DMS153 (cell line): ENCODE results near the gene CD69.

Experiments
- DNase-seq: peaks from one replicate; lab custom pipeline; 2025; lab: John Stamatoyannopoulos, UW

Gene CD69

DNA sequence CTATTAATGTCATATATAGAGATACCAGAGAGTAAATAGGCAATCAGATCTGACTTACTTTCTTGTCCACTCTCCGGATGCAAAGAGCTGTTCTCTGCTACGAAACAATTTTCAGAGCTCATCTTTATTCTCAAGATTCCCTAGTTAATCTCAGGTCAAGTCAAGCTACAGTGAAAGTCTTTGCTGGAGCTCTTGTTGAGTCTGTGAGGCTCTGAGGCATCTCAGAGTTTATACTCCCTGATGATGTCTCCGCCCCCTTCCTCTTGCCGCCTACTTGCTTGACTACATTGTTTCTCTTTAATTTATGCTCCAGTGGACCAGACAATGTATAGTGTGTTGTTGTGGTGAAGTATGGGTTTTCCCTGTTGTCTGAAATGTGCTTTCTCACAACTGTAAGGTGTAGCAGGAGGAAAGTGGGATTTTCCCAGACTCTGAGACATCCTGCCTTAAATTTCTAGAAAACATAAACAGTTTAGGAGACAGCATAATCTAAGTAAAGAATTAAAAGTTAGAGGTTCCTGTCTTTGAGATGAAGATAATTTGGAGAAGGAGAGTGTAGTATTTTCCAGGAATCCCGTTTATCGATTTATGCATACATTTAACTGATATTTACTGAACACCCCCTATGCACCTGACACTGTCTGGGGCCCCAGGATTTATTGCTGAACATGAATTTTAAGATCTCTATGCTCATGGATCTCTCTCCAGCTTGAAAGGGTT is at the start of gene CD69:
TSS of gene CD69 (minus strand) at position 203 of the 720 bp plus-strand sequence. CDS start at position 122, 81 bp downstream.
- no peak for DNase-seq

DNA sequence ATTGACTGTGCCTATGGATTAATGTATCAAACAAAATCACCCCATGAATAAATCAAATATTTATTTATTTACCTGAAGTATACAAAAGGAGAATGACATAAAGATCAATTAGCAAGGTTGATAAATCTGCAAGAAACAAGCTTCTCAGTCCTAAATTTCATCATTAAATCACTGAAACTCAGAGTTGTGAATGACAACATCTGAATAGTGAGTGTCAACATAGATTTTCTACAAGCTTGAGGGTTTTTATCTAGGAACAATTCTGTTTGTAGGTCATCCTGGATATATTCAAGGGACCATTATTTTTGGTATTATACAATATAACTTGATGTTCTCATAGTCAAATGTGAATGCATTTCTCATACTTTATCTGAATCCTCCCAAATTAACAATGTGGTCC is 49.2 kb upstream of the CD69 start:
- no peak for DNase-seq

DNA sequence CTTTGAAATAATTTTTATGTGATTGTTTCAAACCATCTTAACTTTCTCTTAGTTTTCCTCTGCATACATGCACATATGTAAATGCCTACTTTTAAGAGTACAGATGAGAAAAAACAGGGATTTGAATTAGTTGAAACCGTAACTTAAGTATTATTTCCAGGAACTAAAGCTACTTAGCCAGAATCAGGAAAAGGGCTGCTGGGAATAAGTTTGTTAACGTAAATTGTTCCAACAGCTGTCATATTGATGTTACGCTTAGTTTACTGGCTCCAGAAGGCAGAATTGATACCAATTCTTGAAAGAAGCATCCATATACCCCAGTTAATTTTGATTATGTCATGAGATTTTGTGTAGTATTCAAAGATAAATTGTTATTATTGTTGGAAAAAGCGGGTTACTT is 48.6 kb upstream of the CD69 start:
- DNase-seq, result no peak

DNA sequence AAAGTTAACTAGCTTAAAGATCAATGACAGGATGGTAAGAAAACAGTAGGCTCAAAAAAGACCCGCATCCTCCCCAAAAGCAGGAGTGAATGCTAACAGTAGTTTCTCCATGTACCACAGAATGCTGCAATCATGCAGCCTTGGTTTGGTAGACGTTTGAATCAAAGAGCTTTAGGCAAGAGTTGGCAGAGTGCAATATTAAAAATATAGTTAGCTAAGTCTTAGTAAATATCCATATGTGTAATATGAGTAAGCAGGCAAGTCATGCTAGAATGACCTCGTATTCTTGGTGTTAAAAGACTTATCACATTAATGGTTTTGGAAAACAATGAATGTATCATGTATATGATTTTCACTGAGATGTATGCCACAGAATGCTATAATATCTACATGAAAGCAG is 47.8 kb upstream of the CD69 start:
- DNase-seq, result no peak

DNA sequence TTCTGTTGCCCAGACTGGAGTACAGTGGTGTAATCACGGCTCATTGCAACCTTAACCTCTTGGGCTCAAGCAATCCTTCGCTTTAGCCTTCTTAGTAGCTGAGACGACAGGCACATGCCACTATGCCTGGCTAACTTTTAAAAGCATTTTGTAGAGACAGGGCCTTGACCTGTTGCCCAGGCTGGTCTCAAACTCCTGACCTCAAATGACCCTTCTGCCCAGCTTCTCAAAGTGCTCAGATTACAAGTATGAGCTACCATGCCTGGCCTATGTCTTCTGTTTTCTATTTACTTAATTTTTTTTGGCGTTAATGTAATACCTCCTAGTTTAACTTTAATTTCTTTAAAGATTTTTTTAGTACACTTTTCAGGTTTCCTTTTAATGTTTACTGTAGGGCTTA is 46.0 kb upstream of the CD69 start:
- no peak for DNase-seq

DNA sequence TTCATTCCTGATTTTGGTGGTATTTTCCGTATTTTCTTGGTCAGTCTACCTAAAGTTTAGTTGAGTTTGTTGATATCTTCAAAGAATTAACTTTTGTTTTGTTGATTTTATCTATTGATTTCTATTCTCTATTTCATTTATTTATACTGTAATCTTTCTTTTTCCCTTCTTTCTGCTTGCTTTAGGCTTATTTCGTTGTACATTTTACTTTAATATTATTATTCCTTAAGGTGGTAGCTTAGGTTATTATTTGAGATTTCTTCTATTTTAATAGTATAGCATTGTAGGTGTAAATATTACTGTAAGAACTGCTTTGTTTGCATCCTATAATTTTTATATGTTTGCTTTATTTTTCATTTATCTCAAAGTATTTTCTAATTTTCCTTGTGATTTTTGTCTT is 45.2 kb upstream of the CD69 start:
- no peak for DNase-seq

DNA sequence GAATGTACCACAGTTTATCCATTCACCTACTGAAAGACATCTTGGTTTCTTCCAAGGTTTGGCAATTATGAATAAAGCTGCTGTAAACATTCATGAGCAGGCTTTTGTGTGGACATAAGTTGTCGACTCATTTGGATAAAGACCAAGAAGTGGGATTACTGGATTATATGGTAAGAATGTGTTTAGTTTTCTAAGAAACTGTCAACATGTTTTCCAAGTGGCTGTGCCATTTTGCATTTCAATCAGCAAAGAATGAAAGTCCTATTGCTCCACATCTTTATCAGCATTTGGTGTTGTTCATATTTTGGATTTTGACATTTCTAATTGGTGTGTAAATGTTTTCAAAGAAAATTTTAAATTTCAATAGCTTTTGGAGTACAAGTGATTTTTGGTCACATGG is 39.3 kb upstream of the CD69 start:
- no peak for DNase-seq

DNA sequence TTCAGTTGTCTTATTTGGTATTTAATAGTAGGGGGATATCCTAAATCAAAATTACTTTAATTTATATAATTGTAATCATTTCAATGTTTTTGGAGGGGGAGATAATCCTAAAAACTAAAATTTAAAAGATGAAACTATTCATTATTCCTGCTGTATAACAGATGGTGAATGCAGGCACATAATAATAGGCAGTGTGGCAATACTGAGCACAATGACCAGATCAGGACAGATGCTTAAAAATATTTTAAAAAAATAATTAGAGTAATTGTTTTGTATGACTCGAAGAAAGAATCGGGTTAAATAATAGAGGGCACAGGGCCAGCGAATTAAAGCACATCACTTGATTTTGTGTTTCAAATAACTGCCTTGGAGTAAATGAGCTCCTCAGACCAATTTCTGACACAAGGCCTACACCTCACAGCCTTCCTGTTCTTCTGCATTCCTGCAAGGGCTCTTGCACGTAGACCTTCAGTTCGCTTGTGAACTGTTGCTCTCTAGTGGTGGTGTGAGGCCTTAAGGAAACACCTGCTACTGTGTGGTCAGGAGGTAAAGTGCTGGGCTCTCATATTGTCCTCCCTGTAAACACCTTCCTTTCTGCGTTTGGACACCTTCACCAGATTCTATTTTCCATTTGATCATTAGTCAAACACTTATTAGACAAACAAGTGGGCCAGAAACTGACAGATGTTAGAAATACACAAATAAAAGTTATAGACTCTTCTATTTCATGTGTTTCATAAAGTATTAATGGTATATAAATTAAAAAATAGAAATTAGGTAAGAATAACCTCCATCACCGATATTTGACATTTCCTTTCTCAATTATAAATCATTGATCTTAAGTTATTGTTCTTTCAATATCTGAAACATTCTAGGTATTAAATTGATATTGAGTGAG is 37.3 kb upstream of the CD69 start:
- DNase-seq, result peak; percentile 84

DNA sequence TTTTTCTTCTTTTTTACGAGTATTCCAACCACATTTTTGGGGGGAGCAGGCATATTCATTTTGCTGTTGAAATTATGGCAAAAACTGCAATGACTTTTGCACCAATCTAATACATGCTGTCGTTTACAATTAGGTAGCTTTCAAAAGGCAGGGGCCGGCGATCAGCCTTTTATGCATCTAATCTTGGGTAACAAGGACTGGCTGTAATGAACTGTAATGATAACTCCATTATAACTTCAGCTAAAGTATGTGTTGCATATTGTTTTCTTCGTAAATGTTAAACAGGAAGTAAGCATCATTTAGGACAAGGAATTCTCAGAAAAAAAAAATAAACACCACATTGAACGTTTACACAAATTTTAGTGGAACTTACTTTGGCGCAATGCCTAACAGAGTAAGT is 36.3 kb upstream of the CD69 start:
- DNase-seq, result no peak

DNA sequence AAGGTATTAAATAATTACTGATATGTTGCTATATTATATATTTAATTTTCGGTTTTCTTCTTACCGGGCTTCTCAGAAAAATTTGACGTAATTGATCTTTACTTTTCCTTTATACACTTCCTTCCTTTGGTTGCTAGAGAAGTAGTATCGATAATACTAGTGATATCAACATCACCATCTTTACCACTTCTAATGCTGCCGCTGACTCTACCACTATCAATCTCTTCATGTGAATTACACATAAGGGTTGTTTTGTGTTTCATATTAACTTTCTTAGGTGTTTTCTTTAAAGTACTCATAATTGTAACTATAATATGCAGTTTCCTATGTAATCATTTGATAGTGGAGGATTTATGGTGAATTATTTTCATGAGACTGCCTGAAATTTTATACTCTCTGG is 35.6 kb upstream of the CD69 start:
- no peak for DNase-seq

DNA sequence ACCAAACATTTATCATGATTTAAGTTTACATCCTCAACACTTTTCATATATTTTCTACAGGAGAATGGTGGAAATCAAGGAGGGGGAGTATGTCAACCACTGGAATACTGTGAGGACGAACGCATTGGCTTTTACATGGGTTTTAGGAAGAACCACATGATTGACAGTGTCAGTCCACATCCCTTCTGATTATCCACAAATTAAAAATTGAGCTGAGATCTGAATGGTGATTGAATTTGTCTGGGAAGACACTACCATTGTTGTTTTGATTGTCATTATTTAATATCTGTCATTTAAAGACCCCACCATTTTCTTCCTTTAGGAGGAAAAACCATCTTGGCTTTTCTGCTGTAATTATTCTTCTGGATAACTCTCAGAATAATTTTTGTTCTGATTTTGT is 35.2 kb upstream of the CD69 start:
- no peak for DNase-seq

DNA sequence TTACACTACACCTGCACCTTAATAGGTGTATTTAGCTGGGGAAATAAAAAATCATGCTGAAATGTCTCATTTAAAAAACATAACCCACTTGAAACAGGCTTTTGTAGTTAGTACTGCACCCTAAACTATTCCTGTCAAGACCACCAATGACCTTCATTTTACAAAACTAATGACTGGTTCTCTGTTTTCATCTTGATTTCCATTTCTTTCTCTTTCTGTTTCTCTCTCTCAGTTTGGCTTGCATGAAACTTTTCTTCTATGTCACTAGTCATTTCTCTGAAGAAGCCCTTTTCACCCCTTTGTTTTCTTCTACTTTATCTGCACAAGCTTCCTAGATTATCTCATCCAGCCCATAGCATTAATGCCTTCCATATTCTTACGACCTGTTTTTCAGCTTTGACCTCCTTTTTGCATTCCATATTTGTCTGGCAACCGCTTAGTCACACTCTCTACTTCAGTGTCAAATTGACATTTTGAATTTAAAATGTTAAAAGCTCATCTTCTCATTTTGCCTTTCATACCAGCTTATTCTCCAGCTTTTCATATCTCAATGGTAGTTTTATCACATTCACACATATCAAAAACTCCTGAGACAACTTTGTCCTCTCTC is 33.9 kb upstream of the CD69 start:
- no peak for DNase-seq

DNA sequence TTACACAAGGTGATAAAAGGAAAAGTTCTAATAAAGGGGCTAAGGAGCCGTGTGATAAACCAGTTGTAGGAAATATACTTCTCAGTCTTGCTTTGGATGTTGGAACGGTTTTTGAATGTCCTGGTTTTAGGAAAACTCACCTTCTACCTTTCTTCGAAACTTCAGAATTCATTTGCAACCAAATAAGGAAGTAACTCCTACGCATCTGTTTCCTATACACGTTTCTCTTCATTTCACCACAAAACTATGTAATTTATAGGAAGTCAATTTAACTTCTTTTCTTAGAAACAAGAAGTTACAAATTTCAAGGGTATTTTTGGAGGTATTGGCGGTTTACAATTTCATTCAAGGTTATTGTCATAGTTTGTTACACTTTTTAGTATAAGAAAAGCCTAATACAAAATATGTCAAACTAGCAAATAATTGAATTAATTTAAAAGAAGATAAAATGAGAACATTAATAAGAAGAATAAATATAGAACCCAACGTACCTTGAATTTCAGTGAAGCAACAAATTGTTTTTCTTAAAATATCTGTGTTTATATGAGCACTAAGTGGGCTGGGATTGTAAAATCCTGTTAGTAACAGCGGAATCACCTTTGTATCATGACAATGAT is 33.2 kb upstream of the CD69 start:
- no peak for DNase-seq

DNA sequence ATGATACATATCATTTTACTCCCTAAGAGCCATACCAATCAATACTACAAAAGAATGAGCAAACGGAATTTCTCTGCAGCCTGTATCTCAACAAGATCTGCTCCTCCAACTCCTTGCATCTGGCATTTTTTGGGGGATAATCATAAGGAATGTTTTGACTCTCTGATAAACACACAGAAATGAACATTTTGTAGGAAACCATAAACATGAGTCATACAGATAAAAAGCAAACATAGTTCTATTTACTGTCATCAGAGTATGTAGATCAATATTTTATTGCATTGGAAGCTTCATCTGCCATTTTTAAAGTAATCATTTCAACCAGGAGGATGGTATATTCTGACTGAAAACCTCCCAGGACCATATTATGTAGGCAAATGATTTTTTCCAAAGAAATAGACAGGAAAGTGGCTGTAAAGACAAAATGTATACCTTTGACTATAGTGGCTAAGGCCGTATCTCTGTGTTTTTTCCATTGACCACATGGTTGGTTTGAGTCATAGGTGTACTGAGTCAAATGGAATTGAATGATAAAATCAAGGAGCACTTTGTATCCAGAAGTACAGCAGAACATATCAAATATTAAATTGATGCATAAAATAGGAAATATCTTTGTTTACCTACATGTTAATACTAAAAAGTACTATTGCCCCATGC is 32.4 kb upstream of the CD69 start:
- no peak for DNase-seq

DNA sequence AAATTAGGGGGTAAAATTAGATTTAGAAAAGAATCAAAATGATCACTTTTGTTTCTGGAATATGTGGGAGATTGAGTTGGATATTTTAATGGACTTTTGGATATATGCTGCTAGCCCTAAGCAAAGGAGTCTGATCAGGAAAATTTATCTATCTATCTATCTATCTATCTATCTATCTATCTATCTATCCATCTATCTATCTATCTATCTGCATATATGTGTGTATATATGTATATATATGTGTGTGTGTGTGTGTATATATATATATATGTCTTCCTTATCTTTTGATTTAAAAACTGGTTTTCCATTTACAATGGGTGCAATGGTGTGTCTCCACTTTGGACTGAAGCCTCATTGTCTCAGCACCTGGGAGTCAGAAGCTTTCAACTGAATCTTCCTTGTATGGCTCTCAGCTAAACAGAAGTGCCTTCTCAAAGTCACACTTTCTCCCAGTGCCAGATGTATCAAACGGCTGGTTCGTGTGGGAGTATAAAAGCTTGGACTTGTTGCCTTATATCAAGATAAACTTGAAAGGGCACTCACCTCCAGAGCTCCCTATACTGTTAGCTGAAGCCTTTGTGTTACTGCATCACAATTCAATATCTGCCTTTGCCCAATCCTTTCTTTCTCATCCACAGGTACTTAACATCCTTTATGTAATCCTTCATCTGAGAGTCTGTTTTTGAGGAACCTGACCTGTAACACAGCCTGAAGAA is 31.6 kb upstream of the CD69 start:
- DNase-seq, result no peak

DNA sequence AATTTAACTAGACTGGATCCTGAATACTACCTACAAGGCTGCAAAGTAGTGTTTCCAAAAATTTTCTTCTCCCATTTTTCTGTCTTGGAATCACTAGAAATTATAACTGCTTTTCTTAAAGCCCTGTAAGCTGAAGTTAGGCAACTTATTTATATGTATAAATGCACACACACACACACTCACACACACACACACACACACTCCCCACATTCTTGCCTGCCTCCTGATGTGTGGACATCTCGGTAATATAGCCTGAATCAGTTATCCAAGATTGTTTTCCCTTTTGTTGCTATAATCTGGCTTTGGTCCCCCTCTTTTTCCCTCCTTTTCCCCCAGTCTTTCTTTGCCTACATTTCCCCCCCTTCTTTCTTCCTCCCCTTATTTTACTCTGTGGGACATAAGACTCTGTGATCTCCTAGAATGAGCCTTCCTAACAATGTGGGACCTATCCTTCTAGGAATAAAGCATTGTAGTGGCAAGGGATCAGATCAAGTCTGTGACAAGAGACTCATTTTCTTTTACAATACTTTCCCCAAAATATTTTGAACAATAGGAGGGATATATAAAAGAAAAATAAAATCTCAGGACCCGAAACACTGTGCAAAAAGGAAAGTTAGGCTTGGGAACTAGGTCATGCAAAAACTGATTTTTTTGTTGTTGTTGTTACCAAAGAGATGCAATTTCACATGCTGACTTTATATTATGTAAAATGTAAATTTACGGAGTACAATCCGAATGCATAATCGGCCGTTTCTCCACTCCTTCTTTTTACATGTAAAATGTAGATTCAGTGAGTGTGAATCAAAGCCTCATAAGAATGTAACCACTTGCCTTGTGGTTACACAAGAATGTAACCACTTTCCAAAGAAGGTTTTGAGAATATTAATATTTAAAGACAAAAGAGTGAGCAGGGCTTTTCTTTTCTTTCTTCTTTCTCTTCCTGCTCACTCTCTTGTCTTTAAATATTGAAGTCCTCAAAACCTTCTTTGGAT is 26.3 kb upstream of the CD69 start:
- DNase-seq, result no peak

DNA sequence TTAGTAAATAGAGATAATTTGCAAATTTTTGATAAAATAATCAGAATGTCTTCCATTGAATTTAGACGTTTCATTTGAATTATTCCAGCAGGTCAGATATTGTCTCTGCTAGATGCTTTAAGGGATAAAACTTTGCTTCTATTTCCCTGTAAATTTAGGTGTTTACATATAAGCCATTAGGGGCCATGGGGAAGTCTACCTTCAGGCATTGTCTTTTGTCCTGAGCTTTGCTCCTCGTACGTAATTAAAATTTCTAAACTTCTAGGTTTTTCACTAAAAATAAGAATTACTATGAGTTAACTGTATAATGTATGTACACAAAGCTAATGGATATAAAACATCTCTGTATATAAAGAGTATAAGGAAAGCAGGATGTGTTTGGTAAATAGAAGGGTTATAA is 24.1 kb upstream of the CD69 start:
- DNase-seq, result no peak

DNA sequence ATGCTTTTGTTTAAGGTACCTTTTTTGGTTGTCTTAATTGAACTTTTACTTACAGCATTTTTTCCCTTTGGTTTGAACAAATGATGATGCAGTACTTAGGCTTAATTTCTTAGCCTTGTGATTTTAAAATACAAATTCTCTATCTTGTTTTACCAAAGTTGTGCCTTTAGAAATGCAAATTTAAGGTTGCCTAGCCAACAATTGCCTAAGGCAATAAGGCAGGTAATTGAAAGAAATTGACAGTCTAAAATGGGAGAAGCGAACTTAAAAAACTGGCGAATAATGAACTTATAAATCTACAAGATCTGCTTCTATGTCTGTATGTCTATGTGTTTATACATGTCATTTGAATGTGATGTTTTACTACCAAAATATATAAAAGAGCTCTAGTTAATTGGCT is 23.6 kb upstream of the CD69 start:
- no peak for DNase-seq

DNA sequence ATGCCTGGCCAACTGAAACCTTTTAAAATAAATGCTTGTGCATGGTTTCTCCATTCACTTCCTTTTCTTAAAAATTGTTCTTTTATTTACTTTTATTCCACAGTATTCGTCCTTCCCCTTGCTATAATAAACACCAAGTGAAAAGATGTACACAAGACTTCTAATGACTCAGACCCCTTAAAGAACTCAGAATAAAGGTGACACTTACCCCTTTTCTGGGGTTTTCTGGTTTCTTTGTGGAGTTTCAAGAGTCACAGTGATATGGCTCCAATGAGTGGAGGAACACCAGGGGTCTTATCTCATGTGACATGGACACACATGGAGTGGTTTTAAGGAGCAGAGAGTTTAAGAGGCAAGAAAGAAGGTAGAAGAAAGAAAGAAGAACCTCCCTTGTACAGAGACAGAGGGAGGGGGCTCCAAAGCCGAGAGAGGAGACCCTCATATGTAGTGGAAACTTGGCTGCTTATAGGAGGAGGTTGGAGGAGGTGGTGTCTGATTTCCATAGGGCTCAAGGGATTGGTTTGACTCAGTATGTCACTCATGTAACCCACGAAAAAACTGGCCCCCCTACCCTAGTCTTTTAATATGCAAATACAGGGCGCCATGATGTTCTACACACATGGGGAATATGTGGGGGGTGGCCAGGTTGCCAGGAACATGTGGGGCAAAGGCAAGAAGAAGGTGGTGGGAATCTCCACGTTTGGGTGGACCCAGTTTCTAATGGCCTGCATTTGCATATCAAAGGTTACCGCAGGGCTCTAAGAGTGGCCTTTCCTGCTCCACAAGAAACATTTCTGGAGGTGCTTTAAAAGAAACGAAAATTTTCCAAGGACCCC is 22.1 kb upstream of the CD69 start:
- no peak for DNase-seq
